HuH-7 (cell line): Measurements from ENCODE around the gene HHATL.
A peak's percentile ranks its signal among the peaks of the same experiment; 100 is the strongest.

ENCODE experiments used
- DNase-seq: peaks from one replicate; pipeline ENCODE4 v3.0.0; 2011; ENCODE audit warnings: low spot score

The HHATL gene

GRCh38 chr3:42684632-42685362 lies 17.8 kb downstream of the HHATL start:
- DNase-seq = no peak

- peak; percentile 93 for DNase-seq
Observed at GRCh38 chr3:42683875-42684598, 18.6 kb downstream of the HHATL start.

GRCh38 chr3:42682301-42683070 lies 20.1 kb downstream of the HHATL start:
- DNase-seq = no peak

- no peak for DNase-seq
Observed at GRCh38 chr3:42681361-42682038, 21.1 kb downstream of the HHATL start.

GRCh38 chr3:42680806-42681205 lies 21.8 kb downstream of the HHATL start:
- no peak for DNase-seq

- DNase-seq = no peak
Observed at GRCh38 chr3:42680271-42680670, 22.3 kb downstream of the HHATL start.

GRCh38 chr3:42678447-42678846 lies 24.2 kb downstream of the HHATL start:
- no peak for DNase-seq

GRCh38 chr3:42675909-42676308 lies 26.7 kb downstream of the HHATL start:
- no peak for DNase-seq

- DNase-seq = no peak
Observed at GRCh38 chr3:42674146-42674545, 28.5 kb downstream of the HHATL start.

- no peak for DNase-seq
Observed at GRCh38 chr3:42673082-42673481, 29.5 kb downstream of the HHATL start.

- no peak for DNase-seq
Observed at GRCh38 chr3:42672515-42672914, 30.1 kb downstream of the HHATL start.

GRCh38 chr3:42670670-42671069 lies 31.9 kb downstream of the HHATL start:
- DNase-seq = no peak

- DNase-seq = no peak
Observed at GRCh38 chr3:42670051-42670576, 32.5 kb downstream of the HHATL start.

- DNase-seq = no peak
Observed at GRCh38 chr3:42668793-42669217, 33.8 kb downstream of the HHATL start.

GRCh38 chr3:42668413-42668760 lies 34.2 kb downstream of the HHATL start:
- no peak for DNase-seq

- peak; percentile 15 for DNase-seq
Observed at GRCh38 chr3:42667523-42668412, 34.8 kb downstream of the HHATL start.

- DNase-seq = no peak
Observed at GRCh38 chr3:42667096-42667522, 35.5 kb downstream of the HHATL start.

GRCh38 chr3:42666577-42666998 lies 36.0 kb downstream of the HHATL start:
- peak; percentile 14 for DNase-seq

- DNase-seq = peak; percentile 11
Observed at GRCh38 chr3:42666022-42666421, 36.6 kb downstream of the HHATL start.

- peak; percentile 20 for DNase-seq
Observed at GRCh38 chr3:42665050-42665878, 37.3 kb downstream of the HHATL start.
